Measurements from ENCODE around the gene ACTL7A. TPM values are rescaled to one million over a fixed set of nuclear protein-coding genes. Genes with fewer than 3 reads are reported as not detected.

Gene ACTL7A
- total RNA-seq, 2 experiments from 2014 or later: not detected

- no peak for DNase-seq
- intact Hi-C loops (cut with DNase I, micrococcal nuclease): no loop called here
- Histone ChIP-seq H3K4me1 (ENCODE audit: insufficient read depth, low read length) (no peaks in the 10 kb centered on the region), H3K27ac (ENCODE audit: low read depth in 1 of 2, low read length in 2 of 2) (no peak overlapping the region), H3K4me3 (ENCODE audit: low read length) (no peak overlapping the region), H3K36me3 (ENCODE audit: insufficient read depth, low read length) (no peaks in the 10 kb centered on the region), H3K9me3 (ENCODE audit: control insufficient read depth in 1 of 2, insufficient read depth in 1 of 2, low read length in 2 of 2) (peaks cover 0 to 13% of the 10 kb centered on the region in 2 experiments), H3K27me3 (ENCODE audit: control insufficient read depth in 1 of 2, insufficient read depth in 2 of 2, low read length in 2 of 2) (no peaks in the 10 kb centered on the region)
- ChIA-PET CTCF (no interaction called here), POLR2A (no interaction called here)
- Mint-ChIP-seq H3K27me3 (peaks cover 4% of the 10 kb centered on the region), H3K27ac (no peak overlapping the region), H3K36me3 (ENCODE audit: low read depth) (no peaks in the 10 kb centered on the region), H3K4me1 (ENCODE audit: low read depth) (no peaks in the 10 kb centered on the region), H3K4me3 (no peak overlapping the region), H3K9me3 (no peaks in the 10 kb centered on the region)
- TF ChIP-seq, protein P1, sequence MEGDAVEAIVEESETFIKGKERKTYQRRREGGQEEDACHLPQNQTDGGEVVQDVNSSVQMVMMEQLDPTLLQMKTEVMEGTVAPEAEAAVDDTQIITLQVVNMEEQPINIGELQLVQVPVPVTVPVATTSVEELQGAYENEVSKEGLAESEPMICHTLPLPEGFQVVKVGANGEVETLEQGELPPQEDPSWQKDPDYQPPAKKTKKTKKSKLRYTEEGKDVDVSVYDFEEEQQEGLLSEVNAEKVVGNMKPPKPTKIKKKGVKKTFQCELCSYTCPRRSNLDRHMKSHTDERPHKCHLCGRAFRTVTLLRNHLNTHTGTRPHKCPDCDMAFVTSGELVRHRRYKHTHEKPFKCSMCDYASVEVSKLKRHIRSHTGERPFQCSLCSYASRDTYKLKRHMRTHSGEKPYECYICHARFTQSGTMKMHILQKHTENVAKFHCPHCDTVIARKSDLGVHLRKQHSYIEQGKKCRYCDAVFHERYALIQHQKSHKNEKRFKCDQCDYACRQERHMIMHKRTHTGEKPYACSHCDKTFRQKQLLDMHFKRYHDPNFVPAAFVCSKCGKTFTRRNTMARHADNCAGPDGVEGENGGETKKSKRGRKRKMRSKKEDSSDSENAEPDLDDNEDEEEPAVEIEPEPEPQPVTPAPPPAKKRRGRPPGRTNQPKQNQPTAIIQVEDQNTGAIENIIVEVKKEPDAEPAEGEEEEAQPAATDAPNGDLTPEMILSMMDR (IDR thresholded peaks at IDR 0.05): no peak
- ATAC-seq (ENCODE audit: poor library complexity): no peak
Observed at GRCh38 chr9:108851138-108851537, 10.9 kb upstream of the ACTL7A start.

DNA sequence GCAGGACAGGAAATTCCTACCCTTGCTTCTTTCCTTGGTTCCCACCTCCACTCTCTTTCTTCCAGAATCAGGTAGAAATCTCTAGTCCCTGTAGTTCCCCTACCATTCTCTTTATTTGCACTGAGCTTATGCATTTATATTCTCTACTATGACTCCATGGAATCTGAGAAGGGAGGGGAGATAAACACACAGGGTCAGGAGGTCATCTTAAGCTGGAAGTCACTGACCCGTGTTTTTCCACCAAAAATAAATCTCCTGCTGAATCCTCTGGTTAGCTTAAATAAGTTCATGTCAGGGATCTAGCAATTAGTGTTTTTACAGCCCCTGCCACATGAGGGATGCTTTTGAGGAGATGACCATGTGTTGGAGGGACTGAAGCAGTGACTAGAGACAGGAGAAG, 10.0 kb upstream of the ACTL7A start:
- H3K36me3 ChIP-seq (ENCODE audit: insufficient read depth, low read length): no peaks in the 10 kb centered on the region
- Mint-ChIP-seq H3K9me3 (no peaks in the 10 kb centered on the region), H3K36me3 (ENCODE audit: low read depth) (no peaks in the 10 kb centered on the region), H3K27me3 (peaks cover 4% of the 10 kb centered on the region), H3K4me3 (no peak overlapping the region), H3K27ac (no peak overlapping the region), H3K4me1 (ENCODE audit: low read depth) (no peaks in the 10 kb centered on the region)
- intact Hi-C loops (cut with DNase I, micrococcal nuclease): no loop called here
- H3K9me3 ChIP-seq (ENCODE audit: control insufficient read depth in 1 of 2, insufficient read depth in 1 of 2, low read length in 2 of 2): peaks cover 0 to 13% of the 10 kb centered on the region in 2 experiments
- no peaks in the 10 kb centered on the region for H3K4me1 ChIP-seq (ENCODE audit: insufficient read depth, low read length)
- no peak overlapping the region for H3K27ac ChIP-seq (ENCODE audit: low read depth in 1 of 2, low read length in 2 of 2)
- ChIA-PET CTCF (no interaction called here), POLR2A (no interaction called here)
- DNase-seq: no peak
- no peak overlapping the region for H3K4me3 ChIP-seq (ENCODE audit: low read length)
- ATAC-seq (ENCODE audit: poor library complexity): no peak
- no peaks in the 10 kb centered on the region for H3K27me3 ChIP-seq (ENCODE audit: control insufficient read depth in 1 of 2, insufficient read depth in 2 of 2, low read length in 2 of 2)
- TF ChIP-seq, protein P1 (IDR thresholded peaks at IDR 0.05): no peak

DNA sequence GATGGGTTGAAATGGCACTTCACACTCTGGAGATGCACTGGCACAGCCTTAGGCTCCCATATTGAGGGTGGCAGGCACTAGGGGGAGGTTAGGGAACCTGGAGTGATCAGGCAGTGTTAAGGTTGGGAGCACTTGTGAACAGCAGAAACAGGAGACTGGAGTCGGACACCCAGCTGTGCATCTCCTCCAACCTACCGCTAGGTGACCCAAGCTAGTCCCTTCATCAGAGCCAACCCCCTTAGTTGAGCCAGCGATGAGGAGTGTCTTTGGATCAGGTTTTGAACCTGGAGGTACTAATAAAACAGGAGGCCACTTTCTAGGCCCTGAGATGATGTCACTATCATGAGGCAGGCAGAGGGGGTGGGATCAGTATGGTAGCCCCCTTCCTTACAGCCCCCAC, 8.0 kb upstream of the ACTL7A start:
- H3K4me1 ChIP-seq (ENCODE audit: insufficient read depth, low read length): no peaks in the 10 kb centered on the region
- ChIA-PET CTCF (no interaction called here), POLR2A (no interaction called here)
- intact Hi-C loops (cut with DNase I, micrococcal nuclease): no loop called here
- Mint-ChIP-seq H3K36me3 (ENCODE audit: low read depth) (no peaks in the 10 kb centered on the region), H3K27ac (no peak overlapping the region), H3K4me3 (no peak overlapping the region), H3K9me3 (no peaks in the 10 kb centered on the region), H3K27me3 (peaks cover 8% of the 10 kb centered on the region), H3K4me1 (ENCODE audit: low read depth) (no peaks in the 10 kb centered on the region)
- H3K4me3 ChIP-seq (ENCODE audit: low read length): no peak overlapping the region
- no peak for ATAC-seq (ENCODE audit: poor library complexity)
- H3K9me3 ChIP-seq (ENCODE audit: control insufficient read depth in 1 of 2, insufficient read depth in 1 of 2, low read length in 2 of 2): peaks cover 0 to 13% of the 10 kb centered on the region in 2 experiments
- no peak overlapping the region for H3K27ac ChIP-seq (ENCODE audit: low read depth in 1 of 2, low read length in 2 of 2)
- no peak for DNase-seq
- TF ChIP-seq, protein P1 (IDR thresholded peaks at IDR 0.05): no peak
- no peaks in the 10 kb centered on the region for H3K36me3 ChIP-seq (ENCODE audit: insufficient read depth, low read length)
- no peaks in the 10 kb centered on the region for H3K27me3 ChIP-seq (ENCODE audit: control insufficient read depth in 1 of 2, insufficient read depth in 2 of 2, low read length in 2 of 2)

All from CD4-positive, alpha-beta T cell (primary cell).